Immature natural killer cell (primary cell): Measurements from ENCODE around the gene CAV2. TPM values are rescaled to one million over a fixed set of nuclear protein-coding genes. Genes with fewer than 3 reads are reported as not detected.

Source experiments
- DNase-seq, 3 donors: peaks; one replicate each; pipeline ENCODE4 v3.0.0; 2022; ENCODE audit warnings: mixed read lengths in 1 of 3
- H3K27ac Mint-ChIP-seq, 6 donors: one replicate each; pipeline ENCODE4 v1.8.0; 2020; ENCODE audit warnings: mixed read lengths in 6 of 6, mild to moderate bottlenecking in 5 of 6, inconsistent platforms in 4 of 6, moderate library complexity in 3 of 6
- H3K27me3 Mint-ChIP-seq, 3 donors: one replicate each; pipeline ENCODE4 v1.8.0; 2020 to 2021; ENCODE audit warnings: low read depth in 3 of 3, mild to moderate bottlenecking in 3 of 3, mixed read lengths in 3 of 3, moderate library complexity in 3 of 3, inconsistent platforms in 1 of 3
- H3K36me3 Mint-ChIP-seq, 3 donors: one replicate each; pipeline ENCODE4 v1.8.0; 2020; ENCODE audit warnings: mixed read lengths in 3 of 3, inconsistent platforms in 2 of 3, mild to moderate bottlenecking in 2 of 3
- H3K4me1 Mint-ChIP-seq, 2 donors: one replicate each; pipeline ENCODE4 v1.8.0; 2020; ENCODE audit warnings: inconsistent platforms in 2 of 2, mild to moderate bottlenecking in 2 of 2, mixed read lengths in 2 of 2, moderate library complexity in 1 of 2
- H3K4me3 Mint-ChIP-seq, 5 donors: one replicate each; pipeline ENCODE4 v1.8.0; 2020; ENCODE audit warnings: mild to moderate bottlenecking in 5 of 5, mixed read lengths in 5 of 5, inconsistent platforms in 3 of 5, moderate library complexity in 3 of 5
- H3K9me3 Mint-ChIP-seq, 6 donors: one replicate each; pipeline ENCODE4 v1.8.0; 2020; ENCODE audit warnings: mild to moderate bottlenecking in 6 of 6, mixed read lengths in 6 of 6, inconsistent platforms in 4 of 6, moderate library complexity in 3 of 6
- polyA plus RNA-seq, 3 donors: library from polyadenylated mRNA; unstranded; fragments of 300-500 nt; fragmentation: Illumina TruSeq; gene quantifications; one replicate each; pipeline ENCODE4 v1.2.3, GENCODE V29; 2021

The CAV2 gene
- polyA plus RNA-seq, 3 donors from 2014 or later: not detected

DNA sequence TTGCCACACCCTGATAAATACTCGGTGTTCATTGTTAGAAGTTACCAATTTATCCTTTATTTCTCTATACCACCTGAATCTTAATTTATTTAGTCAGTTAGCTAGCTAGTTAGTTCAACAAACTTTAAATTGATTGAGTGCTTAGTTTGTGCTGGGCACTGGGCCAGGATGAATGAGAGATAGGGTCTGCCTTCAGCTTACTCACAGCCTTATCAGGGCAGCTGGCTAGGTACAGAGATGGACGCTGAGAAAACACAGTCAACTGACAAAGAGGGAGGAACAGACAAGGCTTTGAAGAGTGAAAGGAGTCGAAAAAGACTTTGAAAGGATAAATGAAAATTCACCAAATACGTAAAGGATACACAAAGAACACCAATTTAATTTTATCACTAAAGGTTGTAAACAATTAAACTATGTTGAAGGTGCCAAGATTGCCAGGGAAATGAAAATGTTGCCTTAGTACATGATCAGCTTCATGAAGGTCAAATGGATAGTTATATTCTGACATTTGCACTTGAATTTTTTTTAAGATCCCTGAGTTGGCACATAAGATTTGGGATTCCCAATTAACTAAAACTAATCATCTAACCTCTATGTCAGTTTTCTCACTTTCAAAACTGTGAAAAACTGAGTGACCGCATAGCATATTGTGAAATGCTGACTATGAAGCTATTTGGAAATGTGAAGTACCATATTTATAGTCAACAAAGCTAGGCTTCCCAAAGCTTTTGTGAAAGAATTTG lies 2.1 kb downstream of the CAV2 start:
- peaks cover 16 to 17% of the 10 kb centered on the region in 2 donors for H3K4me1 Mint-ChIP-seq
- H3K36me3 Mint-ChIP-seq: no peaks in the 10 kb centered on the region
- DNase-seq: no peak
- H3K27me3 Mint-ChIP-seq: peaks cover 24 to 26% (median 25%) of the 10 kb centered on the region in 3 donors
- H3K4me3 Mint-ChIP-seq: no peak overlapping the region
- H3K27ac Mint-ChIP-seq: no peak overlapping the region
- peaks cover 0 to 5% (median 0%) of the 10 kb centered on the region in 6 donors for H3K9me3 Mint-ChIP-seq

DNA sequence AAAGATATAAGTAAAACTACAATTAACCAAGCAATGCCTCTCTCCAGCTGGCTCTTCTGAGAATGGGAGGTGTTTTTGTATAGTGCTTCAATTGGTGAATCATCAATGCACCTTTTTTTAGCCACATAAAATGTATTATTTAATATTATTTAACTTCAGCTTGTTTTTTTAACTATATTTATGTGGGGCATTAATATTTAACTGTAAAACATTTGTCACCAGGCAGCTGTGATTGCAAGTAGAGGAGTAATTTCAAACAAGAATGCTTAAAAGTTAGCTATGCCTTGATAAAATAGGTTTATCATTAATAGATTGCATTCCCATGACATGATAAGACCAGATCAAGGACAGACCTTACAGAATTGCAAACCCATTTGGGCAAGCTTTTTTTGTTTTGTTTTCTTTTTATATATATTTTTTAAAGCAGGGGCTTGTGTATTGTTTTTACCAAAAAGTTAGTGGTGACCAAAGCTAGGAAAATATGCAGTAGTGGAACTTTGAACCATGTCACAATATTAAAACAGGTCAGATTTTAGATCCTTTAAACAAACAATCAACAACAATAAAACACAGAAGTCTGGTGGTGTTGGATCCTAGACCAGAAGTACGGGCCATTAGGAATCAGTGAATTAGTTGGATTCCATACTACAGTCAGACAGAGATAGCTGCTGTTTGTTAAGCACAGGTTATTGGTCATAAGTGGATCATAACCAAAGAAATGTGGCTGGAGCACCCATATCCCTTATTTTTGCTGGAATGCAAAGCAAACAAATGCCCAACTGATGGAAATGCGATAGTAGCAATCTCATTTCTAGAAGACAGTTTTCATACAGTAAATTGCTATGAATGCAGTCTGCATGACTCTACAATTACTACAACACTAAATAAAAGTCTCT lies 2.9 kb downstream of the CAV2 start:
- Mint-ChIP-seq H3K36me3 (no peaks in the 10 kb centered on the region), H3K9me3 (peaks cover 0 to 5% (median 0%) of the 10 kb centered on the region in 6 donors), H3K27ac (no peak overlapping the region), H3K4me1 (peaks cover 16 to 17% of the 10 kb centered on the region in 2 donors), H3K4me3 (no peak overlapping the region), H3K27me3 (peaks cover 20 to 26% (median 23%) of the 10 kb centered on the region in 3 donors)
- no peak for DNase-seq

DNA sequence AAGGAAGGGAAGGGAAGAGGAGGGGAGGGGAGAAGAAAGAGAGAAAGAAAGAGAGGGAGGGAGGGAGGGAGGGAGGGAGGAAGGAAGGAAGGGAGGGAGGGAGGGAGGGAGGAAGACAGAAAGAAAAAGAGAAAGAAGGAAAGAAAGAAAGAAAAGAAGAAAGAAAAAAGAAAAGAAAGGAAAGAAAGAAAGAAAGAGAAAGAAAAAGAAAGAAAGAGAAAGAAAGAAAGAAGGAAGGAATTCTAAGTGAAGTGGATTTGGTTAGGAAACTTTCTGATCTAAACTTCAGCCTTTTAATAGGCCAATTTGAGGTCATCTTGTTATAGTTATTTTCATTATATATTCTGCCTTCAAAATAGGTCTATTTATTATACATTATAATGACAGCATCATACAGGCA lies 4.3 kb downstream of the CAV2 start:
- H3K4me3 Mint-ChIP-seq: no peak overlapping the region
- H3K9me3 Mint-ChIP-seq: peaks cover 0 to 3% (median 0%) of the 10 kb centered on the region in 6 donors
- peaks cover 18 to 23% (median 18%) of the 10 kb centered on the region in 3 donors for H3K27me3 Mint-ChIP-seq
- H3K36me3 Mint-ChIP-seq: no peaks in the 10 kb centered on the region
- DNase-seq: no peak
- H3K27ac Mint-ChIP-seq: no peak overlapping the region
- peaks cover 14 to 15% of the 10 kb centered on the region in 2 donors for H3K4me1 Mint-ChIP-seq

DNA sequence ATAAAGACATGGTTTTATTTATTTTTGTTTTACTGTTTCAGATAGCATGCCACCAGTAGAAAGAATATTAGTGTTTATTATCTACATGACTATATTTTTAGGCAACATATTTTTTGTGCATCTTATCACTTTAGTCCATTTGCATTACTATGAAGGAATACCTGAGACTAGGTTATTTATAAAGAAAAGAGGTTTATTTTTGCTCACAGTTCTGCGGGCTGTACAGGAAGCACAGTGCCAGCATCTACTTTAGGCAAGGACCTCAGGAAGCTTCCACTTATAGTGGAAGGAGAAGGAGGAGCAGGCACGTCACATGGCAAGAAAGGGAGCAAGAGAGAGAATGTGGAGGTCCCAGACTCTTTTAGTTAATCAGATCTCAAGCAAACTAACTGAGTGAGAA lies 5.7 kb downstream of the CAV2 start:
- Mint-ChIP-seq H3K27me3 (peaks cover 15 to 17% (median 16%) of the 10 kb centered on the region in 3 donors), H3K9me3 (peaks cover 0 to 3% (median 0%) of the 10 kb centered on the region in 6 donors), H3K4me3 (no peak overlapping the region), H3K27ac (no peak overlapping the region), H3K4me1 (peaks cover 7 to 9% of the 10 kb centered on the region in 2 donors), H3K36me3 (no peaks in the 10 kb centered on the region)
- no peak for DNase-seq

DNA sequence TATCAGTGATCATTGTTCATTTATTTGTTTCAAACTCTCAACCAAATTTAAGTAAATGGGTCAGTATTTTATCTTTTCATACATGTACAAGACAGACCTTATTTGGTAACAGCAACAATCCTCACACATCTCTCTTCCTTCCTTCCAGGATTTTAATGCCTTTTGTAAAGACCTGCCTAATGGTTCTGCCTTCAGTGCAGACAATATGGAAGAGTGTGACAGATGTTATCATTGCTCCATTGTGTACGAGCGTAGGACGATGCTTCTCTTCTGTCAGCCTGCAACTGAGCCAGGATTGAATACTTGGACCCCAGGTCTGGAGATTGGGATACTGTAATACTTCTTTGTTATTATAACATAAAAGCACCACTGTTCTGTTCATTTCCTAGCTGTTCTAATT lies 6.3 kb downstream of the CAV2 start:
- H3K27ac Mint-ChIP-seq: no peak overlapping the region
- no peaks in the 10 kb centered on the region for H3K36me3 Mint-ChIP-seq
- DNase-seq: no peak
- H3K4me3 Mint-ChIP-seq: no peak overlapping the region
- peaks cover 0 to 1% (median 0%) of the 10 kb centered on the region in 6 donors for H3K9me3 Mint-ChIP-seq
- H3K4me1 Mint-ChIP-seq: peaks cover 4% of the 10 kb centered on the region in 2 donors
- peaks cover 9 to 12% (median 11%) of the 10 kb centered on the region in 3 donors for H3K27me3 Mint-ChIP-seq

DNA sequence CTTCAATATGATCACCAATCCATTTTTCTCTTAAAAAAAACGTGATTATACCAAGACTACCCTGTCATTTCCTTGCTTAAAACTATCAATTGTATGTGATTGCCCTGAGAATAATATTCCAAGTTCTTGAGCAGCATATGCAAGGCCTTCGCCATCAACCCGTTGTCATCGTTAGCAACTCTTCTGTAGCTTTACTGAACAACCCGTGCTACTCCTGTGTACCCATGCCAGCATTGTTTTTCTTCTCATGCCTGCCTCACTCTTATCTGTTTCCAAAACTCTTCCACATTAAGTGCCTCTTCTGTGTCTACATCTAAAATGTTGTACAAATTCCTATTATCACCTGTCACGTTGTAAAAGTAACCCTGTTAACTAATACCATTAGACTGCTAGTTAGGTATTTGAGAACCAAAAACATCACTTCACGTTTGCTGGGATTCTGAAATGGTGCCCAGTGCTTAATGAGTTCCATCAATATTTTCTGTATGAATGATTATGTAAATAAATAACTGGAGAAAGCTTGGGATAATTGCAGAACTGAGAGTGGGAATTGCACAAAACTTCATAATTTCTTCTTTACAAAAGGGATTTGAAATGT lies 10.5 kb downstream of the CAV2 start:
- Mint-ChIP-seq H3K36me3 (no peaks in the 10 kb centered on the region), H3K27me3 (peaks cover 4 to 11% (median 9%) of the 10 kb centered on the region in 3 donors), H3K4me3 (no peak overlapping the region), H3K9me3 (peaks cover 0 to 3% (median 0%) of the 10 kb centered on the region in 6 donors), H3K27ac (no peak overlapping the region), H3K4me1 (peaks cover 14 to 24% of the 10 kb centered on the region in 2 donors)
- no peak for DNase-seq

DNA sequence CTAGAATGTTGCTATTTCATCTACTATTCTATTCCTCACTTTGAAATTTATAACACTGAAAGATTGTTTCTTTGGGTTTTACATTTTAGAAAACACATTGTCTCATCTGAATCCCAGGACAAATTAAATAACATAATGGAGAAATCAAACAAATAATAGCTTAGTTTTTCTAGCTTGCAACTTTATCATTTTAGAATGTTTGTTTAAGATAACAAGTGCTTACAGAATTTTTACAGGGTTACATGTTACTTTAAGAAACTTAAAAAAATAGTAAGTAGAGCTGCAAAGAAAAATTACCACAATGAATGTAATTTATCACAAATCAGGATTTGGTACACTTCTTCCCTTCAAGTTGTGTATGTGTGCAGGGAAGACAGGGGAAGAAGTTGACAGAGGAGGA lies 11.3 kb downstream of the CAV2 start:
- Mint-ChIP-seq H3K9me3 (peaks cover 0 to 3% (median 0%) of the 10 kb centered on the region in 6 donors), H3K27ac (peak overlapping the region in 1 of 6 donors; percentile 81), H3K4me3 (peak overlapping the region in 2 of 5 donors; percentile 10 to 37), H3K36me3 (no peaks in the 10 kb centered on the region), H3K27me3 (peaks cover 3 to 10% (median 8%) of the 10 kb centered on the region in 3 donors), H3K4me1 (peaks cover 14 to 24% of the 10 kb centered on the region in 2 donors)
- no peak for DNase-seq

DNA sequence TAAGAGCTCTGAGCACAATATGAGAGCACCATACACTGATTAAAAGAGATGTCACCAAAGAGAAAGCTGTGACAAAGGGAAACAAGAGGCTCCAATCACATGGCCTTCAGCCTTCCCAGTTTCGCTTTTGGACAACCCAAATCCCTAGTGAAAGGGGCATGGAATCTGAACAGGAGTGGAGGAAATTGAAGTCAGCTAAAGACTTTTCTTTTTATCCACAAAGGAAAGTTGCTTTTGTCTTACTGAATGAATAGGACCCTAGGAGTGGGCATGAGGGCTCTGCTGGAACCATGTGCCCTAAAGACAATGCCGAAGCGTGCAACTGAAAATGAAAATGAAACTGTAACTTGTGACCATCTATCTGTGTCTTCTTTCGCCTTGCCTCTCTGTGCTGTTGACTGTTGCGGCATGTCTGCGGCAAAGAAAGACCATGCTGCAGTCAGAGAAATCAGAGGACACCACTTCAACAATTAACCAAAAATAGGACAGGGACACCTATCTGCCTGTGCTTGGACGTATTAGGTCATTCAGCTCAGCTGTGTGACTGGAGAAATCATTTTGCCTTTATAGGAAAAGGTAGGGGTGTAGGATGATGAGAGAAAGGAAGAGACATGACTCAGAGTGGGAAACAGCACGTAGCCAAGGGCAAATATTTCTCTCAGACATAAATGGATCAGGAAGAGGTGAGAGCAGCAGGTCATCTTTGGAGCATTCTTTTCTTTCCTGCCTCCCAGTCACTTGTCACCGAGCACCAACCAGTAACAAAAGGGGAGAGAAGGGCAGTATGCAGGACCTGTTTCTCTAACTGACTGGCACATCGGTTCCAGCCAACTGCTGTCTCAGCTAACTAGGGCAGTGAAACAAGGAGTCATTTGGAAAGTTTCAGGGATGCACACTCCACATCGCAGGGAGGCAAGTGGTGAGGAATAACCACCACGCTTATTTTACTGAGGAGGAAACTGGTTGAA lies 12.3 kb downstream of the CAV2 start:
- Mint-ChIP-seq H3K27ac (peak overlapping the region; percentile 67 to 89 (median 82)), H3K27me3 (peaks cover 4 to 9% (median 8%) of the 10 kb centered on the region in 3 donors), H3K9me3 (peaks cover 0 to 3% (median 0%) of the 10 kb centered on the region in 6 donors), H3K4me3 (peak overlapping the region; percentile 81 to 95 (median 87)), H3K36me3 (no peaks in the 10 kb centered on the region), H3K4me1 (peaks cover 14 to 24% of the 10 kb centered on the region in 2 donors)
- DNase-seq: peak; percentile 42 to 54 (median 43)

DNA sequence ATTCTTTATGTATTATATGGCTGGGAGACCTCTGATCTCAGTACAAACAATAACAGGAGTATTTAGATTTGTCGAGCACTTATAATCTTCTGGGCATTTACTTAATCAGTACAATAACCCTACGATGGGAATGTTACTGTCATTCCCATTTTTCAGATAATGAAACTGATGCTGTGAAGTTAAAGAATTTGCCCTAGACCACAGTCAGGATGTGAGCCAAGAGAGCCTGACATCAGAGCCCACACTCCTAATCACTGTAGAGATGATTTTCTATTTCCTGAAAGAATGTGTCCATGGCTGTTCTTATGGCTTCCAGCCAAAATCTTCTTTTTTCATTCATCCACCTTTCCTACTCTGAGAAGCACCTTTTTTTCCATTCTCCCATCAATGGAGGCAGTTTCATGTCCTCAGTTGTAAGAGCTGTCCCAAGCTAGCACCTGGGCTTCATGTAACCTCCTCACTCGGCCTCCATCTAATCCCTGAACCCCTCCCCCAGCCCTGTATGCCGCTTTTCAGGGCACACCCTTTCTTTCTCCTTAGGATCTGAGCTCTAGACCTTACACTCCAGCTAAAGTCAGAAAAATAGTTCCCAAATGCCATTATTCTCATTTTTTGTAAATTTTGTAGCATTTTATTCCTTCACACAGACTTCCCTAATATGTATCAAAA lies 13.1 kb downstream of the CAV2 start:
- Mint-ChIP-seq H3K36me3 (no peaks in the 10 kb centered on the region), H3K9me3 (peaks cover 0 to 3% (median 0%) of the 10 kb centered on the region in 6 donors), H3K4me1 (peaks cover 14 to 24% of the 10 kb centered on the region in 2 donors), H3K27ac (peak overlapping the region in 3 of 6 donors; percentile 81 to 89 (median 83)), H3K4me3 (peak overlapping the region; percentile 26 to 95 (median 87)), H3K27me3 (peaks cover 4 to 9% (median 6%) of the 10 kb centered on the region in 3 donors)
- DNase-seq: no peak

DNA sequence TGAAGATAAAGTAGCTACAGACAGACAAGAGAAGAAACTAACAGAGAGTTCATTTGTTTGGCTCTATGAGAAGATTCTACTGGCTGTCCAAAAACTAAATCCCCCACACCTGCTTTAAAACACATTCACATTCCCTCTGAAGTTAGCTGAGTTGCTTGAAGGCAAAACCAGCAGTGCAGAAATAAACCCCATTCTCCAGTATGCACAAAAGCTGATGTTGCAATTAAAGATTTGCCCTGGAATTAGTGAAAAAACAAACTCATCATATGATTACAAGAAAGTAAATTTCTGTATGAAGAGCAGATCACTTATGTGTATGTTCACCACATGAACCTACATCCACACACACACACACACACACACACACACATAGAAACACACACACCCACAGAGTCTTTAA lies 16.0 kb downstream of the CAV2 start:
- no peak overlapping the region for H3K27ac Mint-ChIP-seq
- no peak overlapping the region for H3K4me3 Mint-ChIP-seq
- H3K4me1 Mint-ChIP-seq: peaks cover 14 to 24% of the 10 kb centered on the region in 2 donors
- peaks cover 0 to 3% (median 0%) of the 10 kb centered on the region in 6 donors for H3K9me3 Mint-ChIP-seq
- no peak for DNase-seq
- peaks cover 6 to 10% (median 8%) of the 10 kb centered on the region in 3 donors for H3K27me3 Mint-ChIP-seq
- H3K36me3 Mint-ChIP-seq: no peaks in the 10 kb centered on the region

DNA sequence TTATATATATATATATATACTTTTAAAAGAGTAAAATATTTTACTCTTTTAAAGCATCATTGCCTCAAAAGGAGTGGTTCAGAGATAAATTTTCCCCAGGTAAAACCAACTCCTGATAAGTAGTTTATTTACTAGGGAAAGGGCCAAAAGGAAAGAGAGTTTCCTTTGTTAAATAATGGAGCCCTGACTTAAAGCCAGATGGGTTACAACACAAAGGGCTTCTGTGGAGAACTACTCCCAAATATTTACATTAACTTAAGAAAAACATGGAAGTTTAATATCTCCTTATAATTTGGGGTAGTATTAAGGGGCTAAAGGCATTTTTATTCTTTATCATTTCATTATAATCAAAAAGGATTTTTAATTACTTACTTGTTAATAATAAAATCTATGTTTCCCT lies 16.8 kb downstream of the CAV2 start:
- Mint-ChIP-seq H3K36me3 (no peaks in the 10 kb centered on the region), H3K27ac (no peak overlapping the region), H3K27me3 (peaks cover 8 to 10% (median 9%) of the 10 kb centered on the region in 3 donors)

DNA sequence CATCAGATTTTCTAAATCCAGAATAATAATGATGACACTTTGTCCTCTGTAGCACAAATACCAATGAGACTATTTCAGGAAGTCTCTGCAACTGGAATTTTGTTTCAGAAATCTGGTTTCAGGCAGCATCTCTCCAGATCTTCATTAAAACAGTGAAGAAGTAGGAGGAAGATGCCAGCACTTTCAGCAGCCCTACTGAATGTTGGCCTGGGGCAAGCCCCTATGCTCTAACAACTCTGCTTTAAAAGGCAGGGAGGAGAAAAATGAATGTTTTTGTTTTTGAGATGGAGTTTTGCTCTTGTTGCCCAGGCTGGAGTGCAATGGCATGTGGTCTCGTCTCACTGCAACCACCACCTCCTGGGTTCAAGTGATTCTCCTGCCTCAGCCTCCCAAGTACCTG lies 18.1 kb downstream of the CAV2 start:
- peaks cover 0 to 3% (median 0%) of the 10 kb centered on the region in 6 donors for H3K9me3 Mint-ChIP-seq
- H3K36me3 Mint-ChIP-seq: no peaks in the 10 kb centered on the region
- no peak overlapping the region for H3K4me3 Mint-ChIP-seq
- no peak overlapping the region for H3K27ac Mint-ChIP-seq
- no peak for DNase-seq
- H3K4me1 Mint-ChIP-seq: peaks cover under 1 to 4% of the 10 kb centered on the region in 2 donors
- peaks cover 9 to 13% (median 10%) of the 10 kb centered on the region in 3 donors for H3K27me3 Mint-ChIP-seq

More for the DNA sequence above, 16.8 kb downstream of the CAV2 start:
- Mint-ChIP-seq H3K4me1 (peaks cover 13 to 17% of the 10 kb centered on the region in 2 donors), H3K4me3 (no peak overlapping the region), H3K9me3 (peaks cover 0 to 3% (median 0%) of the 10 kb centered on the region in 6 donors)
- DNase-seq: no peak
